Esophagus muscularis mucosa (tissue), 3 donors: ENCODE data around the gene SAE1.

Experiments used
- POLR2A ChIP-seq: fragments of 450-650 bp; IDR thresholded peaks from one replicate; pipeline ENCODE4 v1.6.1; 2017; ENCODE audit warnings: antibody characterized with exemption, moderate library complexity, mild to moderate bottlenecking, low read depth
- TF ChIP-seq, protein P1 (sequence below), 3 experiments: fragments of 200-600 bp in 2 of 3; fragments of 450-650 bp in 1 of 3; sonication (generic) in 2 of 3; IDR thresholded peaks; one replicate each; pipeline ENCODE4 v1.5.1; 2017 to 2019; ENCODE audit warnings: antibody characterized with exemption in 3 of 3, mild to moderate bottlenecking in 2 of 3, moderate library complexity in 1 of 3

DNA sequence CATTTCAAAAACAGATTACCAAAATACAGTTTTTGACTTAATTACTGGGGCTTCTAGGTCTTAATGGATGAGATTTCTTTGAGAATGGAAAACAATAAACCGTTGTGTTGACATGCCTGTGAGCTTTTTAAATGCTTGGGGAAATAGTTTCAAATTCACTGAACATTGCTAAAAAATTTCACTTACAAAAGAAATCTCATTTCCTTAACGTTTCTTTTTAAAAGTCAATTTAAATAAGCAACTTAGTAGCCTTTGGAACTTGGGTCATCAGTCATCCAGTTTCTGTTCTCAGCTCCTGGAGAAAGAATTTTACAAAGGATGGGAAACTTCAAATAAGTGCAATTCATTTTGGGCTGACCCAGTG lies 21.5 kb upstream of the SAE1 start:
- TF ChIP-seq, protein P1, sequence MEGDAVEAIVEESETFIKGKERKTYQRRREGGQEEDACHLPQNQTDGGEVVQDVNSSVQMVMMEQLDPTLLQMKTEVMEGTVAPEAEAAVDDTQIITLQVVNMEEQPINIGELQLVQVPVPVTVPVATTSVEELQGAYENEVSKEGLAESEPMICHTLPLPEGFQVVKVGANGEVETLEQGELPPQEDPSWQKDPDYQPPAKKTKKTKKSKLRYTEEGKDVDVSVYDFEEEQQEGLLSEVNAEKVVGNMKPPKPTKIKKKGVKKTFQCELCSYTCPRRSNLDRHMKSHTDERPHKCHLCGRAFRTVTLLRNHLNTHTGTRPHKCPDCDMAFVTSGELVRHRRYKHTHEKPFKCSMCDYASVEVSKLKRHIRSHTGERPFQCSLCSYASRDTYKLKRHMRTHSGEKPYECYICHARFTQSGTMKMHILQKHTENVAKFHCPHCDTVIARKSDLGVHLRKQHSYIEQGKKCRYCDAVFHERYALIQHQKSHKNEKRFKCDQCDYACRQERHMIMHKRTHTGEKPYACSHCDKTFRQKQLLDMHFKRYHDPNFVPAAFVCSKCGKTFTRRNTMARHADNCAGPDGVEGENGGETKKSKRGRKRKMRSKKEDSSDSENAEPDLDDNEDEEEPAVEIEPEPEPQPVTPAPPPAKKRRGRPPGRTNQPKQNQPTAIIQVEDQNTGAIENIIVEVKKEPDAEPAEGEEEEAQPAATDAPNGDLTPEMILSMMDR (IDR thresholded peaks at IDR 0.05): no peak
- no peak for TF ChIP-seq POLR2A
